HCT116 (cell line): ENCODE results near the gene PLEKHO2. TPM values are rescaled to one million over a fixed set of nuclear protein-coding genes. Genes with fewer than 3 reads are reported as not detected.

Source experiments
- ATAC-seq: fragments of 200-7000 bp; cut with Tn5 transposase; 2 replicates; pipeline ENCODE4 v1.9.1; 2020; ENCODE audit warnings: mild to moderate bottlenecking, moderate library complexity
- BruUV-seq: library from RNA; stranded (reverse); fragments of 400-500 nt; replicated peaks from 2 replicates; lab custom pipeline; 2021; lab: Mats Ljungman, UMichigan
- CTCF ChIA-PET: fragments of 300-600 bp; sonication (Branson Sonifier 250); formaldehyde crosslinking; loops from one replicate; lab custom pipeline; 2021; ENCODE audit warnings: antibody characterized with exemption; lab: Charles Lee
- POLR2A ChIA-PET: fragments of 300-600, 350-600 bp; sonication (Branson Sonifier 250); formaldehyde crosslinking; loops from one replicate; lab custom pipeline; 2021; ENCODE audit warnings: antibody characterized with exemption; lab: Charles Lee
- RAD21 ChIA-PET, 2 experiments: fragments of 300-600 bp; sonication (Branson Sonifier 250); formaldehyde crosslinking; loops; one replicate each; lab custom pipeline; 2023; ENCODE audit warnings: low total read pairs in 2 of 2; ENCODE audit not compliant: uncharacterized antibody in 2 of 2, unreplicated experiment in 2 of 2, low non-redundant PET in 1 of 2; lab: Charles Lee
- DNase-seq: peaks from one replicate; pipeline ENCODE4 v3.0.0-alpha.2; 2010; ENCODE audit warnings: low read depth, low spot score
- H2AFZ ChIP-seq: fragments of 200-600 bp; shearing (Covaris generic), sonication (generic); 2 replicates; pipeline ENCODE4 v1.6.1; 2017; ENCODE audit warnings: low read depth, mixed run types, mixed read lengths, antibody characterized with exemption, low read length; ENCODE audit not compliant: poor library complexity, severe bottlenecking
- H3K27ac ChIP-seq: 2 replicates; pipeline ENCODE4 v1.5.1; 2012; ENCODE audit warnings: low read depth, low read length
- H3K27me3 ChIP-seq: fragments of 200-600 bp; sonication (generic); 2 replicates; pipeline ENCODE4 v1.6.1; 2016; ENCODE audit warnings: mixed run types, low read length, mixed read lengths; ENCODE audit not compliant: insufficient read depth
- H3K36me3 ChIP-seq, 2 experiments: fragments of 200-500 bp in 1 of 2; fragments of 200-600 bp in 1 of 2; sonication (Bioruptor generic) in 1 of 2; sonication (generic) in 1 of 2; 2 replicates each; pipeline versions ENCODE4 v1.5.1 to v1.6.1; 2014 to 2016; ENCODE audit warnings: low read length in 2 of 2, inconsistent platforms in 1 of 2, mixed read lengths in 1 of 2, mixed run types in 1 of 2; ENCODE audit not compliant: insufficient read depth in 2 of 2, control insufficient read depth in 1 of 2
- H3K4me1 ChIP-seq, 2 experiments: fragments of 200-600 bp in 1 of 2; sonication (generic) in 1 of 2; 2 replicates each; pipeline versions ENCODE4 v1.5.1 to v1.6.1; 2012 to 2017; ENCODE audit warnings: low read length in 2 of 2, inconsistent platforms in 1 of 2, mild to moderate bottlenecking in 1 of 2, mixed read lengths in 1 of 2, mixed run types in 1 of 2, moderate library complexity in 1 of 2; ENCODE audit not compliant: insufficient read depth in 2 of 2, control insufficient read depth in 1 of 2
- H3K4me2 ChIP-seq: fragments of 200-600 bp; sonication (generic); 2 replicates; pipeline ENCODE4 v1.6.1; 2017; ENCODE audit warnings: mixed run types, low read length, mixed read lengths
- H3K4me3 ChIP-seq, 2 experiments: fragments of 200-600 bp in 1 of 2; sonication (generic) in 1 of 2; replicated peaks in 1 of 2; 2 replicates each; pipeline ENCODE4 v1.5.1; 2011 to 2016; ENCODE audit warnings: low read length in 2 of 2, control low read depth in 1 of 2, low read depth in 1 of 2, mild to moderate bottlenecking in 1 of 2, mixed read lengths in 1 of 2, mixed run types in 1 of 2
- H3K79me2 ChIP-seq: fragments of 200-600 bp; sonication (generic); 2 replicates; pipeline ENCODE4 v1.6.1; 2017; ENCODE audit warnings: mild to moderate bottlenecking, mixed run types, low read length, moderate library complexity, mixed read lengths; ENCODE audit not compliant: insufficient read depth
- H3K9ac ChIP-seq: fragments of 200-600 bp; sonication (generic); 2 replicates; pipeline ENCODE4 v1.6.1; 2016; ENCODE audit warnings: low read length, mixed read lengths
- H3K9me2 ChIP-seq: fragments of 200-600 bp; sonication (generic), shearing (Covaris generic); 2 replicates; pipeline ENCODE4 v1.6.1; 2017; ENCODE audit warnings: mixed run types, mild to moderate bottlenecking, moderate library complexity; ENCODE audit not compliant: insufficient read depth
- H3K9me3 ChIP-seq, 2 experiments: fragments of 200-500 bp in 1 of 2; fragments of 200-600 bp in 1 of 2; sonication (Bioruptor generic) in 1 of 2; sonication (generic) in 1 of 2; 2 replicates each; pipeline ENCODE4 v1.6.1; 2014 to 2017; ENCODE audit warnings: low read length in 2 of 2, mixed read lengths in 2 of 2, inconsistent platforms in 1 of 2, low read depth in 1 of 2, mild to moderate bottlenecking in 1 of 2, mixed run types in 1 of 2, moderate library complexity in 1 of 2; ENCODE audit not compliant: control insufficient read depth in 1 of 2, insufficient read depth in 1 of 2
- H4K20me1 ChIP-seq: fragments of 200-600 bp; sonication (generic), shearing (Covaris generic); 2 replicates; pipeline ENCODE4 v1.6.1; 2017; ENCODE audit warnings: mixed run types, mild to moderate bottlenecking, moderate library complexity; ENCODE audit not compliant: insufficient read depth
- EGR1 ChIP-seq: IDR thresholded peaks from 2 replicates; pipeline ENCODE4 v1.6.1; 2012; ENCODE audit warnings: low read depth
- ELF1 ChIP-seq: IDR thresholded peaks from 2 replicates; pipeline ENCODE4 v1.6.1; 2012; ENCODE audit warnings: low read depth, borderline replicate concordance
- EZH2 ChIP-seq: fragments of 200-600 bp; sonication (generic); IDR thresholded peaks from 2 replicates; pipeline ENCODE4 v1.6.1; 2017; ENCODE audit warnings: antibody characterized with exemption, mixed run types
- FOSL1 ChIP-seq: IDR thresholded peaks from 2 replicates; pipeline ENCODE4 v1.6.1; 2012; ENCODE audit warnings: low read depth
- JUND ChIP-seq: IDR thresholded peaks from 2 replicates; pipeline ENCODE4 v1.6.1; 2012
- POLR2A ChIP-seq: IDR thresholded peaks from 2 replicates; pipeline ENCODE4 v1.7.0; 2011; ENCODE audit warnings: borderline replicate concordance; ENCODE audit not compliant: insufficient read depth, insufficient read length; ENCODE audit errors: extremely low read depth
- POLR2AphosphoS5 ChIP-seq: IDR thresholded peaks from 2 replicates; pipeline ENCODE4 v1.6.1; 2011; ENCODE audit warnings: mild to moderate bottlenecking, low read depth, low read length, moderate library complexity
- RAD21 ChIP-seq: IDR thresholded peaks from 2 replicates; pipeline ENCODE4 v1.6.1; 2012; ENCODE audit warnings: low read depth, mild to moderate bottlenecking
- SIN3A ChIP-seq: IDR thresholded peaks from 2 replicates; pipeline ENCODE4 v1.6.1; 2012; ENCODE audit warnings: low read depth
- SRF ChIP-seq: IDR thresholded peaks from 2 replicates; pipeline ENCODE4 v1.6.1; 2012; ENCODE audit warnings: low read depth
- YY1 ChIP-seq: IDR thresholded peaks from 2 replicates; pipeline ENCODE4 v1.6.1; 2011; ENCODE audit warnings: low read length, low read depth, moderate library complexity, mild to moderate bottlenecking; ENCODE audit not compliant: insufficient replicate concordance; ENCODE audit errors: extremely low read depth
- ZNF274 ChIP-seq: fragments of 200-500 bp; sonication (Bioruptor generic); IDR thresholded peaks from 2 replicates; pipeline ENCODE4 v1.6.1; 2014; ENCODE audit warnings: mild to moderate bottlenecking, low read depth, low read length, inconsistent platforms
- intact Hi-C: fragments of 100-400 bp; cut with micrococcal nuclease; formaldehyde crosslinking; loops from 2 replicates; pipeline ENCODE4 v1.10.0; 2022
- total RNA-seq: library from RNA; stranded (reverse); gene quantifications from one replicate; pipeline ENCODE4 v1.2.1, GENCODE V29; 2021; ENCODE audit not compliant: unreplicated experiment
- TF ChIP-seq, protein P1 (sequence below): IDR thresholded peaks from 2 replicates; pipeline ENCODE4 v1.6.1; 2012; ENCODE audit warnings: low read depth
- TF ChIP-seq, protein P2 (sequence below): IDR thresholded peaks from 2 replicates; pipeline ENCODE4 v1.6.1; 2012
- TF ChIP-seq, protein P3 (sequence below), 3 experiments: fragments of 200-600 bp in 1 of 3; sonication (generic) in 1 of 3; IDR thresholded peaks in 2 of 3; conservative IDR thresholded peaks in 1 of 3; 2 replicates each; pipeline ENCODE4 v1.5.1; 2012 to 2017; ENCODE audit warnings: low read depth in 2 of 3, low read length in 2 of 3, antibody characterized with exemption in 1 of 3, borderline replicate concordance in 1 of 3, control low read depth in 1 of 3, mild to moderate bottlenecking in 1 of 3, mixed read lengths in 1 of 3, mixed run types in 1 of 3, moderate library complexity in 1 of 3; ENCODE audit not compliant: insufficient read depth in 1 of 3

Gene PLEKHO2
- total RNA-seq, 1 experiment from 2014 or later, result 8.0 TPM

DNA sequence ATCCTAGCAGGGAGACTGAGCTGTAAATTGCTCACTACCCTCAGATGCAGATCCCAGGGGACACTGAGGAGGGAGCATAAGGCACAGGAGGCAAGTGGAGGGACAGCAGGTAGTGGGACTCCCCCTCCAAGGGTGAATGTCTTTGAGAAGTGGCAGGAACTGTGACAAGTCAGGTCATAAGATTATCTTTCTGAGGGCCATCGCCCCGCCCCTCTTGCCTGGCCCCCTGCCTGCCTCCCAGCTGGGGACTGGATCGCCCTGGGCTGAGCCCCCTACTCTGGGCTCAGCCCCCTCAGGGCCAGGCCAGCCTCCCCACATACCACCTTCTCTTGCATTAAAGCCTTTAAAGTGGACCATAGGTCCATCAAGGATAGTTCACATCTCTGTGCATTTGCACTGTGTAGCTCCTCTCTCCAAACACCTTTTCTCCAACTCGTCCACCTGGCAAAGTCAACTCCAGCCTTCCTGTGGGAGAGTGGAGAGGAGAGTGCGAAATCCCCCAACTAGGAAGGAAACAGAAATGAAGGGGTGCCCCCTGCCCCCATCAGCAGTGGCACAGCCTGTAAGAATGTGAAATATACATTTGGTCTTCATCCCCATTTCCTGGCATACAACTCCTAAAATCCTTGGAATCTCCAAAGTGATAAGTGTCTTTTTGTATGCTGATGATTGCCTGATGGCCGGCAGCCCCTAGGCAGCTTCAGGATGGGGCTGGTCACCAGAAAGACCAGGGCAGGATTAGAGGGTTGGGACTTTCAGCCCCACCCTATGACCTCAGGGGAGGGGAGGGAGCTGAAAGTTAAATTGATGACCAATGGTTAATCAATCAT, 31.0 kb upstream of the PLEKHO2 start:
- Histone ChIP-seq H3K9me2 (no peaks in the 10 kb centered on the region), H3K4me3 (no peak overlapping the region)
- no peak for ATAC-seq

More for the DNA sequence above, 31.0 kb upstream of the PLEKHO2 start:
- no peaks in the 10 kb centered on the region for H3K79me2 ChIP-seq
- H3K27ac ChIP-seq, result no peak overlapping the region
- H3K4me1 ChIP-seq, result peaks cover 0 to 4% of the 10 kb centered on the region in 2 experiments; a peak in 2 of 4 replicates
- CTCF ChIA-PET, result interaction anchor here (0.8 to 4.0 kb wide), 7 partner anchors 9 to 82 kb away, joined by 3 to 73 read pairs (median 8); no protein-coding TSS in a partner anchor
- POLR2A ChIA-PET, result interaction anchor here (1.9 kb wide), 1 partner anchor 15 kb away, joined by 6 read pairs; the partner anchor contains the start of gene PIF1
- intact Hi-C loops, result loop anchor here (1.0 kb wide), 1 partner anchor 79 kb away; no protein-coding TSS in a partner anchor
- DNase-seq, result no peak
- H3K27me3 ChIP-seq, result no peaks in the 10 kb centered on the region
- TF ChIP-seq SRF (no peak), YY1 (no peak), POLR2AphosphoS5 (no peak), EZH2 (no peak), JUND (no peak), RAD21 (no peak), POLR2A (no peak), SIN3A (no peak), FOSL1 (no peak), ELF1 (no peak), EGR1 (no peak), ZNF274 (no peak)
- TF ChIP-seq, protein P1, sequence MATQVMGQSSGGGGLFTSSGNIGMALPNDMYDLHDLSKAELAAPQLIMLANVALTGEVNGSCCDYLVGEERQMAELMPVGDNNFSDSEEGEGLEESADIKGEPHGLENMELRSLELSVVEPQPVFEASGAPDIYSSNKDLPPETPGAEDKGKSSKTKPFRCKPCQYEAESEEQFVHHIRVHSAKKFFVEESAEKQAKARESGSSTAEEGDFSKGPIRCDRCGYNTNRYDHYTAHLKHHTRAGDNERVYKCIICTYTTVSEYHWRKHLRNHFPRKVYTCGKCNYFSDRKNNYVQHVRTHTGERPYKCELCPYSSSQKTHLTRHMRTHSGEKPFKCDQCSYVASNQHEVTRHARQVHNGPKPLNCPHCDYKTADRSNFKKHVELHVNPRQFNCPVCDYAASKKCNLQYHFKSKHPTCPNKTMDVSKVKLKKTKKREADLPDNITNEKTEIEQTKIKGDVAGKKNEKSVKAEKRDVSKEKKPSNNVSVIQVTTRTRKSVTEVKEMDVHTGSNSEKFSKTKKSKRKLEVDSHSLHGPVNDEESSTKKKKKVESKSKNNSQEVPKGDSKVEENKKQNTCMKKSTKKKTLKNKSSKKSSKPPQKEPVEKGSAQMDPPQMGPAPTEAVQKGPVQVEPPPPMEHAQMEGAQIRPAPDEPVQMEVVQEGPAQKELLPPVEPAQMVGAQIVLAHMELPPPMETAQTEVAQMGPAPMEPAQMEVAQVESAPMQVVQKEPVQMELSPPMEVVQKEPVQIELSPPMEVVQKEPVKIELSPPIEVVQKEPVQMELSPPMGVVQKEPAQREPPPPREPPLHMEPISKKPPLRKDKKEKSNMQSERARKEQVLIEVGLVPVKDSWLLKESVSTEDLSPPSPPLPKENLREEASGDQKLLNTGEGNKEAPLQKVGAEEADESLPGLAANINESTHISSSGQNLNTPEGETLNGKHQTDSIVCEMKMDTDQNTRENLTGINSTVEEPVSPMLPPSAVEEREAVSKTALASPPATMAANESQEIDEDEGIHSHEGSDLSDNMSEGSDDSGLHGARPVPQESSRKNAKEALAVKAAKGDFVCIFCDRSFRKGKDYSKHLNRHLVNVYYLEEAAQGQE, result no peak
- TF ChIP-seq, protein P2, sequence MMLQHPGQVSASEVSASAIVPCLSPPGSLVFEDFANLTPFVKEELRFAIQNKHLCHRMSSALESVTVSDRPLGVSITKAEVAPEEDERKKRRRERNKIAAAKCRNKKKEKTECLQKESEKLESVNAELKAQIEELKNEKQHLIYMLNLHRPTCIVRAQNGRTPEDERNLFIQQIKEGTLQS, result no peak
- TF ChIP-seq, protein P3, sequence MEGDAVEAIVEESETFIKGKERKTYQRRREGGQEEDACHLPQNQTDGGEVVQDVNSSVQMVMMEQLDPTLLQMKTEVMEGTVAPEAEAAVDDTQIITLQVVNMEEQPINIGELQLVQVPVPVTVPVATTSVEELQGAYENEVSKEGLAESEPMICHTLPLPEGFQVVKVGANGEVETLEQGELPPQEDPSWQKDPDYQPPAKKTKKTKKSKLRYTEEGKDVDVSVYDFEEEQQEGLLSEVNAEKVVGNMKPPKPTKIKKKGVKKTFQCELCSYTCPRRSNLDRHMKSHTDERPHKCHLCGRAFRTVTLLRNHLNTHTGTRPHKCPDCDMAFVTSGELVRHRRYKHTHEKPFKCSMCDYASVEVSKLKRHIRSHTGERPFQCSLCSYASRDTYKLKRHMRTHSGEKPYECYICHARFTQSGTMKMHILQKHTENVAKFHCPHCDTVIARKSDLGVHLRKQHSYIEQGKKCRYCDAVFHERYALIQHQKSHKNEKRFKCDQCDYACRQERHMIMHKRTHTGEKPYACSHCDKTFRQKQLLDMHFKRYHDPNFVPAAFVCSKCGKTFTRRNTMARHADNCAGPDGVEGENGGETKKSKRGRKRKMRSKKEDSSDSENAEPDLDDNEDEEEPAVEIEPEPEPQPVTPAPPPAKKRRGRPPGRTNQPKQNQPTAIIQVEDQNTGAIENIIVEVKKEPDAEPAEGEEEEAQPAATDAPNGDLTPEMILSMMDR (IDR thresholded peaks at IDR 0.05 in 2 of 3, conservative IDR thresholded peaks at IDR 0.05 in 1 of 3; ENCODE audit: borderline replicate concordance in 1 of 3, insufficient read depth in 1 of 3, low read depth in 2 of 3, low read length in 2 of 3), result no peak
- TF ChIP-seq, all 23 proteins: peak for 0
- no peaks in the 10 kb centered on the region for H3K9me3 ChIP-seq
- RAD21 ChIA-PET, result interaction anchor here (0.6 to 1.3 kb wide), 3 partner anchors 61 to 80 kb away, joined by 3 to 7 read pairs (median 4); no protein-coding TSS in a partner anchor
- H3K9ac ChIP-seq, result no peak overlapping the region
- BruUV-seq, result no TSS peak
- no peaks in the 10 kb centered on the region for H4K20me1 ChIP-seq
- H3K36me3 ChIP-seq, result no peaks in the 10 kb centered on the region
- no peak overlapping the region for H3K4me2 ChIP-seq
- peak overlapping the region; percentile 71 for H2AFZ ChIP-seq
